Activated naive CD4-positive, alpha-beta T cell treated with anti-CD3 and anti-CD28 coated beads, Interleukin-2, amount 10 ng/mL, durations not matched to agents 7 days and 5 days (primary cell): ENCODE results near the gene PSMD7.
"Not testable (repeated sequence)": the region's sequence is repeated elsewhere in the genome, so short reads cannot be mapped to it uniquely, and the experiment has no call there.

ENCODE experiments used
- CTCF ChIA-PET: fragments of 350-600 bp; sonication (Branson Sonifier 250); formaldehyde crosslinking; loops from one replicate; lab custom pipeline; 2021; ENCODE audit warnings: antibody characterized with exemption; lab: Charles Lee
- DNase-seq: peaks from one replicate; pipeline ENCODE4 v3.0.0-alpha.2; 2020
- H3K27ac Mint-ChIP-seq: one replicate; pipeline ENCODE4 v1.8.0; 2021; ENCODE audit warnings: mild to moderate bottlenecking, moderate library complexity, mixed read lengths
- H3K27me3 Mint-ChIP-seq: one replicate; pipeline ENCODE4 v1.8.0; 2021; ENCODE audit warnings: mild to moderate bottlenecking, mixed read lengths
- H3K36me3 Mint-ChIP-seq: one replicate; pipeline ENCODE4 v1.8.0; 2021; ENCODE audit warnings: mixed read lengths
- H3K4me1 Mint-ChIP-seq: one replicate; pipeline ENCODE4 v1.8.0; 2021; ENCODE audit warnings: mixed read lengths
- H3K4me3 Mint-ChIP-seq: one replicate; pipeline ENCODE4 v1.8.0; 2021; ENCODE audit warnings: mild to moderate bottlenecking, moderate library complexity, mixed read lengths
- H3K9me3 Mint-ChIP-seq: one replicate; pipeline ENCODE4 v1.8.0; 2021; ENCODE audit warnings: mixed read lengths

PSMD7 gene

GRCh38 chr16:74353038-74353437 is 56.4 kb downstream of the PSMD7 start:
- H3K4me3 Mint-ChIP-seq, CTCF ChIA-PET, H3K4me1 Mint-ChIP-seq, H3K27me3 Mint-ChIP-seq, H3K27ac Mint-ChIP-seq, DNase-seq, H3K9me3 Mint-ChIP-seq: not testable (repeated sequence)
- peaks cover 18% of the 10 kb centered on the region for H3K36me3 Mint-ChIP-seq
